ENCODE results near the gene HOXA9. TPM values are rescaled to one million over a fixed set of nuclear protein-coding genes. Genes with fewer than 3 reads are reported as not detected.

Gene HOXA9
- total and polyA plus RNA-seq, 9 donors, result 0.12 to 2.5 (median 0.57) TPM; not detected in 1

GRCh38 chr7:27193335-27194001 is 28.1 kb upstream of the HOXA9 start:
- intact Hi-C loops (cut with DNase I), result loop anchor here in 1 of 4 donors (10.0 kb wide), 1 partner anchor 581 kb away; no protein-coding TSS in a partner anchor
- peak overlapping the region; percentile 38 for H3K4me3 ChIP-seq
- WGBS, 3 donors, result 20 to 33% (median 25%) methylated on average over 29 of the region's 29 CpGs
- H3K9me3 ChIP-seq, result no peaks in the 10 kb centered on the region
- DNase-seq, result no peak
- H3K27ac ChIP-seq, result no peak overlapping the region
- peaks cover 2% of the 10 kb centered on the region for H3K4me1 ChIP-seq (ENCODE audit: insufficient read depth)
- peaks cover 14% of the 10 kb centered on the region for H3K27me3 ChIP-seq
- TF ChIP-seq EP300 (IDR thresholded peaks at IDR 0.05) (no peak), CTCF (IDR thresholded peaks at IDR 0.05) (no peak), POLR2A (IDR thresholded peaks at IDR 0.05) (no peak)
- H3K36me3 ChIP-seq, result no peaks in the 10 kb centered on the region

GRCh38 chr7:27192546-27193334 is 27.4 kb upstream of the HOXA9 start:
- intact Hi-C loops (cut with DNase I), result loop anchor here in 1 of 4 donors (10.0 kb wide), 1 partner anchor 582 kb away; no protein-coding TSS in a partner anchor
- DNase-seq, result no peak
- Histone ChIP-seq H3K4me1 (ENCODE audit: insufficient read depth) (peaks cover 2% of the 10 kb centered on the region), H3K27me3 (peaks cover 8% of the 10 kb centered on the region), H3K27ac (no peak overlapping the region), H3K9me3 (no peaks in the 10 kb centered on the region), H3K36me3 (no peaks in the 10 kb centered on the region), H3K4me3 (peak overlapping the region; percentile 38)
- TF ChIP-seq POLR2A (IDR thresholded peaks at IDR 0.05) (no peak), CTCF (IDR thresholded peaks at IDR 0.05) (no peak), EP300 (IDR thresholded peaks at IDR 0.05) (no peak)
- whole genome bisulfite sequencing, 3 donors, result 2 to 4% (median 3%) methylated on average over 58 to 78 of the region's 78 CpGs

GRCh38 chr7:27191833-27192545 is 26.7 kb upstream of the HOXA9 start:
- peaks cover 8% of the 10 kb centered on the region for H3K27me3 ChIP-seq
- DNase-seq, result no peak

More at GRCh38 chr7:27191833-27192545, 26.7 kb upstream of the HOXA9 start:
- H3K36me3 ChIP-seq, result no peaks in the 10 kb centered on the region
- peaks cover 2% of the 10 kb centered on the region for H3K4me1 ChIP-seq (ENCODE audit: insufficient read depth)
- WGBS, 3 donors, result 9 to 36% (median 17%) methylated on average over 28 to 42 of the region's 42 CpGs
- TF ChIP-seq POLR2A (IDR thresholded peaks at IDR 0.05), result no peak
- TF ChIP-seq EP300 (IDR thresholded peaks at IDR 0.05), result no peak
- TF ChIP-seq CTCF (IDR thresholded peaks at IDR 0.05), result no peak
- peak overlapping the region; percentile 38 for H3K4me3 ChIP-seq
- H3K9me3 ChIP-seq, result no peaks in the 10 kb centered on the region
- no peak overlapping the region for H3K27ac ChIP-seq
- intact Hi-C loops (cut with DNase I), result loop anchor here in 1 of 4 donors (10.0 kb wide), 1 partner anchor 583 kb away; no protein-coding TSS in a partner anchor

All from ovary (tissue), 9 donors.